NCI-H2107 treated with DMSO at 0.1 percent for 48 hours (cell line): ENCODE measurements around the gene FBLN5.

Source experiments
- DNase-seq: peaks from one replicate; lab custom pipeline; 2025; ENCODE audit not compliant: unreplicated experiment; lab: John Stamatoyannopoulos, UW

Gene FBLN5

DNA sequence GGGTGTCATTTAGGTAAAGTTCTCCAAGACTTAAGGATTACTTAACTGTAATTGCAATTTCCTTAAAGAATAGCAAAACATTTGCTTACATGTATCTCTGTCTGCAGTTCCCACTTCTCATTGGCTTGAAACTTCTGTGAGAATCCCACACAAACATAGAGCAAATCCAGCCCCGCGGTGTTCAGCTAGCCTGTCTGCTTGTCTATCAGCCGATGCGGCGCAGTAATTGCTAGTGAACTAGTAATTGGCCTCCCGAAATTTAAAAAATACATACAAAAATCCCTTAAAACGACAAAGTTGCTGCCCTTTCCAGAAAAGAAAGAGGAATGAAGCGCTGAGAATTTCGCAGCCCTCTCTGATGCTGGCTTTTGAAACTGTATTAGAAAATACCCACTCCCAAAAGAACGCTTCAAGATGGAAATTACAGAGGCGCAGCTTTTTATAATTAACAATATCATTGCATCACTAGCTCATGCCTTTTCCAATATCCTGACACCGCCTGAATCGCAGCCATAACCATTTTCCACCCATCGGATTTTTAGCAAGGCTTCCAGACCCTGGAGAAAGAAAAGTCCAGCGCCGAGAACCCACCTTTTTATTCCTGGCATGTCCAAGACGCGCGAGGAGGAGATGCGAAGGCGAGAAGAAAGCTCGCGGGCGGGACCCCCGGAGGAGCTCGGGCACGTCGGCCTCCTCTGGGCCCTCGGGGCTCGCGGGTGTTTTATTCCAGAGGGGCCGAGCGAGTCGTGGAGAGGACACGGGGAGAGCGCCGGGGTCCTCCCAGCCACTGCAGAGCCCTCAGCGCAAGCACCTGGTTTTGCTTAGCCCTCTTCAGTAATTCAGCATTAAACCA is 646 bp downstream of the FBLN5 start:
- DNase-seq = no peak

- DNase-seq = no peak
These were observed 1.5 kb downstream of the FBLN5 start for GRCh38 chr14:91945751-91946621.

- no peak for DNase-seq
These were observed 4.5 kb downstream of the FBLN5 start for GRCh38 chr14:91942946-91943345.

DNA sequence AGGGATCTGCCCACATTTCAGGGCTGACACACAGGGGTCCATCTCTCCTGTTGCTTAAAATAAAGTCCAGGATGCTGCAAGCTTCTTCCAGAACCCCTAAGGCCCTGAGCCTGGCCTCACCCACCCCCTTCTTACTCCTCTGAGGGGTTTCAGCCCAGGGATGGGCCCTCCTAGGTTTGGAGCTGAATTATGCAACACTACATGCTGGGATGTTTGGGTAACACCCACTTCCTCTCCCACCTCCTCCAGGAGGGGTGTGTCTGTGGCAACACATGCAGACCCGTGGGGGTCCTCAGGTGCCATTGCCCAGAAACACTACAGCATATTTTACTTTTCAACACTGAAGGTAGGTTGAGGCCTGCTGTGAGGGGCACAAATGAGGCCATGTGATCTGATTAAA is 5.4 kb downstream of the FBLN5 start:
- no peak for DNase-seq

DNA sequence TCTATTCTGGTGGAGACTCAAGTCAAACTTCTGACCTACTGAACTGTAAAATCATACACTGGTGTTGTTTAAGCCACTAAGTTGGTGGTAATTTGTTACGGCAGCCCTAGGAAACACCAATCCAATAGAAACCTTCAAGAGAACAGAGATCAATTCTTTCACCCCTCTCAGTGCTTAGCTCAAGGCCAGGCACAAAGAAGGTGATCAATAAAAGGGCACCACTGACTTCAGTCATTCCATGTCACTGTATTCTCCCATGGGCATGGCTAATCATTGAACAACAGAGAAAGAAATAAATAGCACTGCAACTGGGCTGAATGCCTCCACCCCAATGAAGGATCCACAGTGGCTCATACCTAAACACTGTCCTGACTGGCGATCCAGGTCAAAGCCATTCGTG is 7.3 kb downstream of the FBLN5 start:
- no peak for DNase-seq

- no peak for DNase-seq
These were observed 11.9 kb downstream of the FBLN5 start for GRCh38 chr14:91935586-91935985.

- DNase-seq = no peak
These were observed 12.8 kb downstream of the FBLN5 start for GRCh38 chr14:91934554-91935285.

- no peak for DNase-seq
These were observed 15.9 kb downstream of the FBLN5 start for GRCh38 chr14:91931478-91932088.

DNA sequence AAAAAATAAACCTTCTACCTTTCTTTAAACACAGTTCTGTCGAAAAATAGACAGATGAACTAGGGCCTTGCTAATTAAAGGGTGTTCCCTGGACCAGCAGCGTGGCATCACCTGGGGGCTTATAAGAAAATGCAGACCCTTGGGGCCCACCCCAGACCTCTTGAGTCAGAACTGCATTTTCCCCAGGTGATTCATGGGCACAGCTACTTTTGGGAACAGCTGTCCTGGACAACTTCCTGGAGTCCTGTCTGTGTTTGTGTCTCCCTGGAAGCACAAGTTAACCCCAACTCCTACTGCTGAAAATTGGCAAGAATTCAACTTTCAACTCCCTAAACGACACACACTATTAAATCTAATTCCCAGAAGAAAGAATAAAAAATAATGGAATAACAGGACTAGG is 17.8 kb downstream of the FBLN5 start:
- DNase-seq = no peak

- DNase-seq = no peak
These were observed 19.7 kb downstream of the FBLN5 start for GRCh38 chr14:91927800-91928199.

GRCh38 chr14:91927191-91927590 is 20.3 kb downstream of the FBLN5 start:
- DNase-seq = no peak

- no peak for DNase-seq
These were observed 21.2 kb downstream of the FBLN5 start for GRCh38 chr14:91926131-91926890.

DNA sequence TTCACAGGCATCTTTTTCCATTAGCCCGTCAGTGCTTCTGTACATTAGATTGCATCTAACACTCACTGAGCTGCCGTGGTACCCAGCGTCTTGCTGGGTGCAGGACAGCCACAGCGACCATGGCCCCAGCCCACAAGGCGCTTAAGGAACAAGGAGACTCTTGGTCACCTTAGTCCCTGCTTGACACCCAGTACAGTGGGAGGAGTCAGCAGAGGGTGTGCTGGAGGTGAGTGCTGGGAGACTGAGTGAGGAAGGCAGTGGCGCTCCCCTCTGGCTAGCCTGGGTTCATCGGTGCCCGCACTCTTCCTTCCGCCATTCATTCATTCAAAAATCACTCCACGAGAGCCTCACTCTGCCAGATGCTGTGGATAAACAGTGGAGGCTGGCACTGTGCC is 21.8 kb downstream of the FBLN5 start:
- no peak for DNase-seq

- DNase-seq = no peak
These were observed 22.3 kb downstream of the FBLN5 start for GRCh38 chr14:91925001-91925726.

- DNase-seq = no peak
These were observed 27.0 kb downstream of the FBLN5 start for GRCh38 chr14:91920526-91920925.

GRCh38 chr14:91919814-91920213 is 27.7 kb downstream of the FBLN5 start:
- DNase-seq = no peak

GRCh38 chr14:91918186-91918883 is 29.2 kb downstream of the FBLN5 start:
- no peak for DNase-seq

DNA sequence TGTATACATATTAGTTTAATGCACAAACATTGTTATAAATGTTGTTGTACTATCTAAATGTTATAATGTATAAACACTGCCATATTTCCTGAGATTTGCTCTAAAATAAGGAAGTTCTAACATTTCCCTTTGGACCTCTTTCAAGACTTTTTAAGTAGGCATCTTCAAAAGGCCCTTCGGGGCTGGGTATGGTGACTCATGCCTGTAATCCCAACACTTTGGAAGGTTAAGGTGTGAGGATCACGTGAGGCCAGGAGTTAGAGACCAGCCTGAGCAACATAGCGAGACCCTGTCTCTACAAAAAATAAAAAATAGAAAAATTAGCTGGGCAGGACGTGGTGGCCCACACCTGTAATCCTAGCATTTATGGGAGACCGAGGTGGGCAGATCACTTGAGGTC is 35.5 kb downstream of the FBLN5 start:
- no peak for DNase-seq

GRCh38 chr14:91911474-91912032 is 35.9 kb downstream of the FBLN5 start:
- DNase-seq = peak; percentile 70
